Activated CD8-positive, alpha-beta T cell treated with anti-CD3 and anti-CD28 coated beads for 36 hours (primary cell): ENCODE data around the gene UBE2O. TPM values are rescaled to one million over a fixed set of nuclear protein-coding genes. Genes with fewer than 3 reads are reported as not detected.
A peak's percentile ranks its signal among the peaks of the same experiment; 100 is the strongest.

Experiments used
- ATAC-seq: fragments of 200-7000 bp; cut with Tn5 transposase; one replicate; pipeline ENCODE4 v1.10.0; 2021; ENCODE audit warnings: mild to moderate bottlenecking, moderate library complexity
- CTCF ChIA-PET: fragments of 350-600 bp; sonication (Branson Sonifier 250); formaldehyde crosslinking; loops from one replicate; lab custom pipeline; 2021; ENCODE audit warnings: antibody characterized with exemption; lab: Charles Lee
- POLR2A ChIA-PET: fragments of 350-600 bp; sonication (Branson Sonifier 250); formaldehyde crosslinking; loops from one replicate; lab custom pipeline; 2021; ENCODE audit warnings: antibody characterized with exemption; lab: Charles Lee
- DNase-seq: peaks from one replicate; pipeline ENCODE4 v3.0.0-alpha.2; 2020
- H3K27ac Mint-ChIP-seq: one replicate; pipeline ENCODE4 v1.8.0; 2021; ENCODE audit warnings: mild to moderate bottlenecking, mixed read lengths
- H3K27me3 Mint-ChIP-seq: one replicate; pipeline ENCODE4 v1.8.0; 2021; ENCODE audit warnings: mixed read lengths
- H3K36me3 Mint-ChIP-seq: one replicate; pipeline ENCODE4 v1.8.0; 2021; ENCODE audit warnings: low read depth, mixed read lengths
- H3K4me1 Mint-ChIP-seq: one replicate; pipeline ENCODE4 v1.8.0; 2021; ENCODE audit warnings: low read depth, mixed read lengths
- H3K4me3 Mint-ChIP-seq: one replicate; pipeline ENCODE4 v1.8.0; 2021; ENCODE audit warnings: mild to moderate bottlenecking, moderate library complexity, mixed read lengths
- H3K9me3 Mint-ChIP-seq: one replicate; pipeline ENCODE4 v1.8.0; 2021; ENCODE audit warnings: mixed read lengths
- intact Hi-C: fragments of 100-400 bp; cut with micrococcal nuclease; formaldehyde crosslinking; loops from one replicate; pipeline ENCODE4 v1.10.0; 2022
- total RNA-seq, 2 experiments: library from RNA; stranded (reverse); gene quantifications; one replicate each; pipeline ENCODE4 v1.2.3, GENCODE V29; 2021
- TF ChIP-seq, protein P1 (sequence below): fragments of 200-600 bp; IDR thresholded peaks from one replicate; pipeline ENCODE4 v1.8.0; 2022; ENCODE audit warnings: antibody characterized with exemption, mild to moderate bottlenecking

The UBE2O gene
- total RNA-seq, 2 experiments from 2014 or later = 36.8 to 39.5 TPM

DNA sequence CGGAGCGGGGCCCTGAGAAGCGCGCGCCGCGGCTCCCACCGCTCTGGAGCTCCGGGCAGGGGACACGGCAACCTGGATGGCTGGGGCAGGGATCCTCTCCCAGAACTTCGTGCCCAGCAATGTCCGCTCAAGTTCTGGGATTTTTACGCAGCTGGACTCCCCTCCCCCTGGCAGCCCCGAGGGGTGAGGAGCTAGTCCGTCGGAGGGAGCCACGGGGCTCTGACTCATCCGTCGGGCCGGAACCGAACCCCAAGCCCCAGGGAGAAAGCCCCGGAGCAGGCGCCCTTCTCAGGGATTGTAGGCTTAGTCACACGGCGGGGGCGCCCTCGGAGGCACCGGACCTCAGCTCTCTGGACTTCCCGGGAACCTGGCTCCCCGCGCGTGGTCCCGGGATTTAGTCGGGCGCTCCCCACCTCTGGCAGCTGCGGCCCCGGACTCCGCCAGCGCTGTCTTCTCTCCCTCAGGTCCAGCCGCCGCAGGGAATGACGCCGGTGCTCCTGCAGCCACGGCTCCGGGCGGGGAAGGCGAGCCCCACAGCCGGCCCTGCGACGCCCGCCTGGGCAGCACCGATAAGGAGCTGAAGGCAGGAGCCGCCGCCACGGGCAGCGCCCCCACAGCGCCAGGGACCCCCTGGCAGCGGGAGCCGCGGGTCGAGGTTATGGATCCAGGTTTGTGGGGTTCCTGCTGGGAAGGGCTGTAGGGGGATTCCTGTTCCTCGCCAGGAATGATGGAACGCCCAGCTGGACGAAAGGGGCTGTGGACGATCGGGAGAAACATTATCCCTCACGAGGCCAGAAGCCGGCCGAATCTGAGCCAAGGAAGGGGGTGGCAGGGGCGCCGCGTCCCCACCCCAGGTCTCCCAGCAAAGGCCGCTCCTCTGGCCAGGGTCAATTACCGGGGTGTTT is 67.7 kb downstream of the UBE2O start:
- ATAC-seq = no peak

DNA sequence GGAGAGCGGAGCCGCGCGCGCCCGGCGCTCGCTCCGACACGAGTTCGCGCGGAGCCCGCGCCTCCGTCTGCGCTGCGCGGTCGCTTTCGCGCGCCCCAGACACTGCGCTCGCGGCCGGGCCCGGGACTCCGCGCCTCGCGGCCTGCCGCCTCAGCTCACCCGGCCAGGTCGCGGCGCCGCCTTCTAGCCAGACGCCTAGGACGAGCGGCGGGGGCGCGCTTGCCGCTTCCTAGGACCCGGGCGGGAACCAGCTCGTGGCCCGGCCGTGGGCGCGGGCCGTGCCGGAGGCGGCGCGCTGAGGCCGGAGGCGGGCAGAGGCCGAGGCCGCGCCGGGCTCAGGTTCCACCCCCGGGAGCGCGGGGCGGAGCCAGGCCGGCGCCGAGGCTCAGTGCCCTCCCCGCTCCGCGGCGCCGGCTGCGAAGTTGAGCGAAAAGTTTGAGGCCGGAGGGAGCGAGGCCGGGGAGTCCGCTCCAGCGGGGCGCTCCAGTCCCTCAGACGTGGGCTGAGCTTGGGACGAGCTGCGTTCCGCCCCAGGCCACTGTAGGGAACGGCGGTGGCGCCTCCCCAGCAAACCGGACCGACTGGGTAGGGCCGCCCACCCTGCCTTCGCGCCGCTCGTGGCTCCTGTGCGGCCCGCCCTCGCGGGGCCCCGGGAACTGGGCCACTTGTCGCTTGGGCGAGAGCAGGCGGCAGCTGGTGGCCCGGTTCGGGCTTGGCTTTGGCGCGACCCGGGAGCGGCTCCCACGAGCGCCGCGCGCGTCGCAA is 68.5 kb downstream of the UBE2O start, which contains the start of gene SPHK1:
SPHK1 (plus strand) TSS at position 388 of the 765 bp plus-strand sequence. CDS start 1,036 bp downstream, outside the sequence.
- Mint-ChIP-seq H3K4me3 (peak within 1 kb of the TSS; percentile 77), H3K9me3 (no peaks in the 10 kb centered on the region), H3K36me3 (peaks cover 7% of the 10 kb centered on the region), H3K27ac (peak within 1 kb of the TSS; percentile 93), H3K27me3 (no peaks in the 10 kb centered on the region), H3K4me1 (peaks cover 3% of the 10 kb centered on the region)
- intact Hi-C loops = no loop called here
- DNase-seq (peak; percentile 77), ATAC-seq (peak; percentile 72)
- CTCF ChIA-PET = interaction anchor here (0.8 to 10.8 kb wide), 28 partner anchors 9 to 451 kb away, joined by 3 to 135 read pairs (median 4); partner anchors contain the start of genes PRPSAP1 and QRICH2
- TF ChIP-seq, protein P1, sequence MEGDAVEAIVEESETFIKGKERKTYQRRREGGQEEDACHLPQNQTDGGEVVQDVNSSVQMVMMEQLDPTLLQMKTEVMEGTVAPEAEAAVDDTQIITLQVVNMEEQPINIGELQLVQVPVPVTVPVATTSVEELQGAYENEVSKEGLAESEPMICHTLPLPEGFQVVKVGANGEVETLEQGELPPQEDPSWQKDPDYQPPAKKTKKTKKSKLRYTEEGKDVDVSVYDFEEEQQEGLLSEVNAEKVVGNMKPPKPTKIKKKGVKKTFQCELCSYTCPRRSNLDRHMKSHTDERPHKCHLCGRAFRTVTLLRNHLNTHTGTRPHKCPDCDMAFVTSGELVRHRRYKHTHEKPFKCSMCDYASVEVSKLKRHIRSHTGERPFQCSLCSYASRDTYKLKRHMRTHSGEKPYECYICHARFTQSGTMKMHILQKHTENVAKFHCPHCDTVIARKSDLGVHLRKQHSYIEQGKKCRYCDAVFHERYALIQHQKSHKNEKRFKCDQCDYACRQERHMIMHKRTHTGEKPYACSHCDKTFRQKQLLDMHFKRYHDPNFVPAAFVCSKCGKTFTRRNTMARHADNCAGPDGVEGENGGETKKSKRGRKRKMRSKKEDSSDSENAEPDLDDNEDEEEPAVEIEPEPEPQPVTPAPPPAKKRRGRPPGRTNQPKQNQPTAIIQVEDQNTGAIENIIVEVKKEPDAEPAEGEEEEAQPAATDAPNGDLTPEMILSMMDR = peak; percentile 15
- POLR2A ChIA-PET = interaction anchor here (0.6 to 5.1 kb wide), 15 partner anchors 14 to 502 kb away, joined by 3 to 42 read pairs (median 3); partner anchors contain the start of genes PRPSAP1 and RHBDF2

More for the DNA sequence above, 67.7 kb downstream of the UBE2O start:
- Mint-ChIP-seq H3K9me3 (no peaks in the 10 kb centered on the region), H3K4me1 (peaks cover 3% of the 10 kb centered on the region), H3K36me3 (peaks cover 7% of the 10 kb centered on the region), H3K4me3 (peak overlapping the region; percentile 67), H3K27ac (no peak overlapping the region), H3K27me3 (no peaks in the 10 kb centered on the region)
- intact Hi-C loops = loop anchor here (5.0 kb wide), 1 partner anchor 78 kb away; the partner anchor contains the start of gene QRICH2
- POLR2A ChIA-PET = interaction anchor here (0.5 to 5.1 kb wide), 17 partner anchors 13 to 489 kb away, joined by 3 to 42 read pairs (median 3); partner anchors contain the start of genes PRPSAP1 and RHBDF2
- TF ChIP-seq, protein P1 = peak; percentile 91
- CTCF ChIA-PET = interaction anchor here (0.7 to 10.8 kb wide), 38 partner anchors 10 to 508 kb away, joined by 3 to 135 read pairs (median 4); partner anchors contain the start of genes PRPSAP1 and QRICH2
- DNase-seq = peak; percentile 60

DNA sequence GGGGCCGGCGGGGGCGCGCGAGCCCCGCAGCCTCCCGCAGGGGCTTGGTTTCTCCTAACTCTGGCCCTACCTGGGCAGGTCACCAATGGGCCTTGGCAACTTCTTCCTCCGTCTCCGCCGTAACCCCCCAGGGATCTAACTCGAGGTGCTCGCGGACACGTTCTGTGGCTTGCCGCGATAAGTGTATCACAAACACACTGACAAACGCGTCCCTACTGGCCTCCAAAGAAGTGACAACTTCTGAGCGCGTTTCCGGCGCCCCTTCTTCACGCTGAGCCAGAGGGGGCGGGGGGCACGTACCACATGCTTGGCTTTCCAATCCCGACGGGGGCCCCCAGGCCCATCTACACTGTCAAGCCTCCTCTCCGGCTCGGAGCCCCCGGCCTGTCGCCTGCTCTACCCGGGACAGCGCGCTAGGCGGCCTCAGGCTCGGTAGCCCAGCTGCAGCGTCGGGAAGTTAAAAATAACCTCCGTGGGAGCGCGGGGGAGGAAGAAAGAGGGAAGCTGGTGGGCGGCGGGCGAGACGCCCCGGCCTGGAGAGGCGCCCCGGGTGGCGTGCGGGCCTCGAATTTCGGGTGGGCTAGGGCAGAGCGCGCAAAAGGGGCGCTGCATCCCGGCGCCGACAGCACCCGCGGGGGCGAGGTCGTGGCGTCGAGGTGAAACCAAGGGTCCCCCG is 69.3 kb downstream of the UBE2O start:
- H3K36me3 Mint-ChIP-seq = peaks cover 7% of the 10 kb centered on the region
- peak overlapping the region; percentile 77 for H3K4me3 Mint-ChIP-seq
- ChIA-PET POLR2A (interaction anchor here (0.8 to 5.1 kb wide), 8 partner anchors 14 to 501 kb away, joined by 3 to 42 read pairs (median 4); partner anchors contain the start of genes PRPSAP1 and RHBDF2), CTCF (interaction anchor here (0.9 to 10.8 kb wide), 11 partner anchors 9 to 369 kb away, joined by 3 to 135 read pairs (median 9); partner anchors contain the start of genes PRPSAP1 and QRICH2)
- ATAC-seq (peak; percentile 38), DNase-seq (peak; percentile 82)
- no peaks in the 10 kb centered on the region for H3K9me3 Mint-ChIP-seq
- TF ChIP-seq, protein P1 = peak; percentile 58
- no peaks in the 10 kb centered on the region for H3K27me3 Mint-ChIP-seq
- peak overlapping the region; percentile 93 for H3K27ac Mint-ChIP-seq
- peaks cover 3% of the 10 kb centered on the region for H3K4me1 Mint-ChIP-seq
- intact Hi-C loops = no loop called here

DNA sequence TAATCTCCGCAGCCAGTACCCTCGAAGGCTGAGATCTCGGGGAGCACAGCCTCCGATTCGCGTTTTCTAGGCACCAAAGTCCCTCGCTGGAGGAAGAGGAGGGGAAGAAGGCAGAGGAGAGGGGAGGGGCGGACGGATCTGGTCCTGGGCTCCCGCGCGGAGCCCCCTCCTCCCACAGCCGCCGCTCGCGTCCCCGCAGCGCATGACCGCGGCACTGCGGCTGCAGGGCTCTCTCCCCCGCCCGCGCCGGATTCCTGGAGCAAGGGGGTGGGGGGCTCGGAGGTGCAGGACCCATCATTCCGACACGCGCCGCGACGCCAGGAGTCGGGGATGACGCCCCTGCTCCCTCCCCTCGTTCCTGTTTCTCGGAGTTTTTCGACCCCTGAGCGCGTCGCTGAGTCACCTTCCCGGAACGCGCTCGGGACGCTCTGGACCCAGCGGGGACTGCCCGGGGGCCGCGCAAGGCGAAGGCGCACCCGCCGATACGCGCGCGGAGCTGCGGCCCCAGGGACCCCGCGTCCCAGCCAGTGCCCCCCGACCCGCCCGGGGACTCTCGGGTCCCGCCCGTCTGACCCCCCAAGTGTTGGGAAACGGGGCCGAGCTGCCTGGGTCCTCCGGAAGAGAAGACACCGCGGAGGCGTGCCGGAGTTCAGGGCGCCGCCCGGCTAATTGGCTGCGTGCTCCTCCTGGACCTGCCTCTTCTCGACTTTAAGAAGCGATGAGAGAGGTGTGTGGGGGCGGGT is 70.0 kb downstream of the UBE2O start:
- intact Hi-C loops = no loop called here
- peak; percentile 86 for DNase-seq
- CTCF ChIA-PET = interaction anchor here (0.9 to 10.8 kb wide), 4 partner anchors 9 to 76 kb away, joined by 3 to 135 read pairs (median 44); partner anchors contain the start of genes PRPSAP1 and QRICH2

More for the DNA sequence above, 70.0 kb downstream of the UBE2O start:
- no peak overlapping the region for H3K27ac Mint-ChIP-seq
- peaks cover 7% of the 10 kb centered on the region for H3K36me3 Mint-ChIP-seq
- POLR2A ChIA-PET = interaction anchor here (1.6 to 5.1 kb wide), 4 partner anchors 13 to 117 kb away, joined by 6 to 42 read pairs (median 9); partner anchors contain the start of genes PRPSAP1 and RHBDF2
- peak overlapping the region; percentile 77 for H3K4me3 Mint-ChIP-seq
- ATAC-seq = peak; percentile 64
- TF ChIP-seq, protein P1 = no peak
- no peaks in the 10 kb centered on the region for H3K9me3 Mint-ChIP-seq
- H3K4me1 Mint-ChIP-seq = peaks cover 3% of the 10 kb centered on the region
- H3K27me3 Mint-ChIP-seq = no peaks in the 10 kb centered on the region
